K562 (cell line): ENCODE data around the gene TMEM217. TPM values are rescaled to one million over a fixed set of nuclear protein-coding genes. Genes with fewer than 3 reads are reported as not detected.

Source experiments
- BRCA1 ChIP-seq, 2 experiments: fragments of 450-650 bp in 1 of 2; sonication (generic) in 1 of 2; formaldehyde crosslinking in 1 of 2; IDR thresholded peaks; 2 replicates each; pipeline versions ENCODE4 v1.5.0 to v1.6.1; 2017 to 2020; ENCODE audit warnings: mild to moderate bottlenecking in 1 of 2, missing genetic modification reagents in 1 of 2
- CBFA2T3 ChIP-seq: fragments of 450-650 bp; IDR thresholded peaks from 2 replicates; pipeline ENCODE4 v1.6.1; 2017
- CCNT2 ChIP-seq: IDR thresholded peaks from 2 replicates; pipeline ENCODE4 v1.6.1; 2011; ENCODE audit warnings: borderline replicate concordance, low read depth, mild to moderate bottlenecking, moderate library complexity, mixed read lengths, low read length; ENCODE audit not compliant: insufficient read length; ENCODE audit errors: extremely low read depth
- EGR1 ChIP-seq: fragments of 450-650 bp; conservative IDR thresholded peaks from 2 replicates; pipeline ENCODE4 v1.6.1; 2017; ENCODE audit warnings: mild to moderate bottlenecking
- ETV5 ChIP-seq: sonication (generic); formaldehyde crosslinking; IDR thresholded peaks from 2 replicates; pipeline ENCODE4 v1.4.0; 2020; ENCODE audit warnings: low read depth, mild to moderate bottlenecking, missing genetic modification reagents
- FUS ChIP-seq: fragments of 200-400 bp; formaldehyde crosslinking; optimal IDR thresholded peaks from 2 replicates; pipeline ENCODE3; 2017; ENCODE audit warnings: low read depth, low read length
- HCFC1 ChIP-seq: IDR thresholded peaks from 2 replicates; pipeline ENCODE4 v1.6.1; 2012; ENCODE audit warnings: low read depth, low read length, improper control_type of control experiment
- JUN ChIP-seq, 2 experiments: sonication (generic) in 1 of 2; formaldehyde crosslinking in 1 of 2; IDR thresholded peaks; 2 replicates each; pipeline versions ENCODE4 v1.6.1 to v1.8.0; 2012 to 2022; ENCODE audit warnings: borderline replicate concordance in 2 of 2, mild to moderate bottlenecking in 2 of 2, improper control_type of control experiment in 1 of 2, low read depth in 1 of 2, low read length in 1 of 2, missing genetic modification reagents in 1 of 2
- LEF1 ChIP-seq: fragments of 450-650 bp; IDR thresholded peaks from 2 replicates; pipeline ENCODE4 v1.6.1; 2016; ENCODE audit warnings: mild to moderate bottlenecking
- MCM3 ChIP-seq: fragments of 450-650 bp; IDR thresholded peaks from 2 replicates; pipeline ENCODE4 v1.6.1; 2016
- NFIX ChIP-seq: fragments of 250-450 bp; sonication (Bioruptor Pico); IDR thresholded peaks from 2 replicates; pipeline ENCODE4 v1.4.0; 2020; ENCODE audit warnings: low read depth, mild to moderate bottlenecking, moderate library complexity
- NFRKB ChIP-seq: fragments of 450-650 bp; IDR thresholded peaks from 2 replicates; pipeline ENCODE4 v1.6.1; 2016; ENCODE audit warnings: low read depth
- SLC30A9 ChIP-seq: fragments of 250-450 bp; sonication (Bioruptor Pico); IDR thresholded peaks from 2 replicates; pipeline ENCODE4 v1.8.0; 2022; ENCODE audit warnings: mild to moderate bottlenecking, moderate library complexity
- SNRNP70 ChIP-seq: fragments of 200-400 bp; formaldehyde crosslinking; optimal IDR thresholded peaks from 2 replicates; pipeline ENCODE3; 2017; ENCODE audit warnings: low read depth, low read length
- TAL1 ChIP-seq: fragments of 450-650 bp; IDR thresholded peaks from 2 replicates; pipeline ENCODE4 v1.6.1; 2016; ENCODE audit warnings: mild to moderate bottlenecking
- ZBTB17 ChIP-seq: fragments of 450-650 bp; formaldehyde crosslinking; IDR thresholded peaks from 2 replicates; pipeline ENCODE4 v1.4.0; 2020; ENCODE audit warnings: mild to moderate bottlenecking
- ZNF140 ChIP-seq: fragments of 250-450 bp; sonication (Bioruptor Pico); IDR thresholded peaks from 2 replicates; pipeline ENCODE4 v1.8.0; 2021; ENCODE audit warnings: moderate library complexity, mild to moderate bottlenecking, inconsistent platforms
- ZNF184 ChIP-seq: sonication (generic); formaldehyde crosslinking; IDR thresholded peaks from 2 replicates; pipeline ENCODE4 v1.5.0; 2020; ENCODE audit warnings: missing genetic modification reagents
- ZNF217 ChIP-seq: sonication (generic); formaldehyde crosslinking; IDR thresholded peaks from 2 replicates; pipeline ENCODE4 v1.8.0; 2022; ENCODE audit warnings: mild to moderate bottlenecking, missing genetic modification reagents
- ZNF354B ChIP-seq: fragments of 250-450 bp; sonication (Bioruptor Pico); IDR thresholded peaks from 2 replicates; pipeline ENCODE4 v1.4.0; 2020
- ZNF589 ChIP-seq: fragments of 200-800 bp; sonication (Bioruptor generic); IDR thresholded peaks from 2 replicates; pipeline ENCODE4 v1.6.1; 2016; ENCODE audit warnings: low read depth, missing genetic modification characterization, missing compliant biosample characterization
- ZNF76 ChIP-seq: fragments of 250-450 bp; sonication (Bioruptor Pico); IDR thresholded peaks from 2 replicates; pipeline ENCODE4 v1.4.0; 2020; ENCODE audit warnings: mild to moderate bottlenecking, moderate library complexity, borderline replicate concordance
- ZNF77 ChIP-seq: fragments of 250-450 bp; sonication (Bioruptor Pico); IDR thresholded peaks from 2 replicates; pipeline ENCODE4 v1.5.0; 2020
- ZNF79 ChIP-seq: fragments of 250-450 bp; sonication (Bioruptor Pico); IDR thresholded peaks from 2 replicates; pipeline ENCODE4 v1.4.0; 2020; ENCODE audit warnings: low read depth, mild to moderate bottlenecking, moderate library complexity
- ZNF830 ChIP-seq: fragments of 250-450 bp; sonication (Bioruptor Pico); IDR thresholded peaks from 2 replicates; pipeline ENCODE4 v1.5.0; 2021; ENCODE audit warnings: mild to moderate bottlenecking
- polyA plus RNA-seq, 8 experiments: library from polyadenylated mRNA; depleted of rRNA in 4 of 8; stranded (reverse) in 5 of 8; unstranded in 3 of 8; fragments of >200 nt; fragmentation: Nextera tagmentation in 2 of 8; fragmentation: Illumina TruSeq in 1 of 8; extraction: Ambion mirVana in 2 of 8; extraction: Trizol in 1 of 8; gene quantifications; 2 replicates each; pipeline versions ENCODE4 v1.2.1 to v1.2.3, GENCODE V29; 2011 to 2014; ENCODE audit warnings: inconsistent platforms in 1 of 8, missing spikeins in 1 of 8
- total RNA-seq, 7 experiments: library from RNA; depleted of rRNA in 6 of 7; stranded (reverse); fragments of >200 nt in 6 of 7; fragmentation: Illumina TruSeq in 2 of 7; extraction: Trizol in 2 of 7; gene quantifications; 2 replicates each; pipeline versions ENCODE4 v1.2.1 to v1.2.3, GENCODE V29; 2011 to 2021; ENCODE audit warnings: low replicate concordance in 1 of 7
- TF ChIP-seq, protein P1 (sequence below): fragments of 450-650 bp; IDR thresholded peaks from 2 replicates; pipeline ENCODE4 v1.6.1; 2017; ENCODE audit warnings: antibody characterized with exemption
- TF ChIP-seq, protein P2 (sequence below): sonication (generic); formaldehyde crosslinking; IDR thresholded peaks from 2 replicates; pipeline ENCODE4 v1.5.0; 2020; ENCODE audit warnings: missing genetic modification reagents
- TF ChIP-seq, protein P3 (sequence below), 2 experiments: fragments of 450-650 bp in 1 of 2; sonication (generic) in 1 of 2; formaldehyde crosslinking in 1 of 2; IDR thresholded peaks in 1 of 2; conservative IDR thresholded peaks in 1 of 2; 2 replicates each; pipeline versions ENCODE4 v1.6.1 to v1.8.1; 2016 to 2023; ENCODE audit warnings: mild to moderate bottlenecking in 2 of 2, moderate library complexity in 2 of 2, inconsistent platforms in 1 of 2, missing genetic modification reagents in 1 of 2

The TMEM217 gene
- total and polyA plus RNA-seq, 9 of the 15 experiments (the other 6 are each of a cell fraction or from before 2014, with no cell fraction given) = 1.3 to 8.0 (median 1.9) TPM

DNA sequence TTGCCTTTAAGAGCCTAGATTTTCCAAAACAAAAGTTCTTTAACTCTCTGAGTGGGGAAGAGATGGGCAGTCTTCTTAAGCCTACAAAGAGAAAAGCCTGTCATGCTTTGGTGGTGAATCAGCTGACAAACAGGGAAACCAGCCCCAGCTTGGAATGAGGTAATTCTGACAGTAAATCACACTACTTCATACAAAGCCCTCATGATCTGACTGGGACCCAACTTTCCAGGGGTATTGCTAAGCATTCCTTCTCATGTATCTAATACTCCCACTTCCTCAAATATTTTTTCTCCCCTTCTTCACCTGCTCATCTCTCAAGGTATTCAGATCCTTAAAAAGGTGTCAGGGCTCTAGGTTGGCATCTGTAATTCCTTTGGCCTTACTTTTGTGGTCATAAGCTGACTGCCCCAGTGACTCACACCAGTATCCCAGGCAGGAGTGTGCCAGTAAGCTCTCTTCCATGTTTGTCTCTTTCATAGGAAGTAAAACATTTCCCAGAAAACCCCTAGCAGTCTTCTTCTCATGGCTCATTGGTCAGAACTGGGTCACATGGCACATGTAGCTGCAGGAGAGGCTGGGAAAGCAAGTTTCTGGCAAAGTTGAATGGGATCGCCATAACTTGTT is 15.4 kb downstream of the TMEM217 start (continued):
- TF ChIP-seq, protein P1, sequence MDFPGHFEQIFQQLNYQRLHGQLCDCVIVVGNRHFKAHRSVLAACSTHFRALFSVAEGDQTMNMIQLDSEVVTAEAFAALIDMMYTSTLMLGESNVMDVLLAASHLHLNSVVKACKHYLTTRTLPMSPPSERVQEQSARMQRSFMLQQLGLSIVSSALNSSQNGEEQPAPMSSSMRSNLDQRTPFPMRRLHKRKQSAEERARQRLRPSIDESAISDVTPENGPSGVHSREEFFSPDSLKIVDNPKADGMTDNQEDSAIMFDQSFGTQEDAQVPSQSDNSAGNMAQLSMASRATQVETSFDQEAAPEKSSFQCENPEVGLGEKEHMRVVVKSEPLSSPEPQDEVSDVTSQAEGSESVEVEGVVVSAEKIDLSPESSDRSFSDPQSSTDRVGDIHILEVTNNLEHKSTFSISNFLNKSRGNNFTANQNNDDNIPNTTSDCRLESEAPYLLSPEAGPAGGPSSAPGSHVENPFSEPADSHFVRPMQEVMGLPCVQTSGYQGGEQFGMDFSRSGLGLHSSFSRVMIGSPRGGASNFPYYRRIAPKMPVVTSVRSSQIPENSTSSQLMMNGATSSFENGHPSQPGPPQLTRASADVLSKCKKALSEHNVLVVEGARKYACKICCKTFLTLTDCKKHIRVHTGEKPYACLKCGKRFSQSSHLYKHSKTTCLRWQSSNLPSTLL = no peak
- TF ChIP-seq, protein P2, sequence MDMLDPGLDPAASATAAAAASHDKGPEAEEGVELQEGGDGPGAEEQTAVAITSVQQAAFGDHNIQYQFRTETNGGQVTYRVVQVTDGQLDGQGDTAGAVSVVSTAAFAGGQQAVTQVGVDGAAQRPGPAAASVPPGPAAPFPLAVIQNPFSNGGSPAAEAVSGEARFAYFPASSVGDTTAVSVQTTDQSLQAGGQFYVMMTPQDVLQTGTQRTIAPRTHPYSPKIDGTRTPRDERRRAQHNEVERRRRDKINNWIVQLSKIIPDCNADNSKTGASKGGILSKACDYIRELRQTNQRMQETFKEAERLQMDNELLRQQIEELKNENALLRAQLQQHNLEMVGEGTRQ (CRISPR knock-in tag) = peak; percentile 93
- no peak for TF ChIP-seq FUS
- TF ChIP-seq CCNT2 = no peak
- TF ChIP-seq ZNF184 (CRISPR knock-in tag) = no peak
- no peak for TF ChIP-seq ZNF140 (CRISPR knock-in tag)
- no peak for TF ChIP-seq SLC30A9 (CRISPR knock-in tag)
- TF ChIP-seq HCFC1 = no peak
- peak; percentile 61; the same call in 1 of the 2 replicates for TF ChIP-seq ZNF589 (CRISPR knock-in tag)
- no peak for TF ChIP-seq ZNF830 (CRISPR knock-in tag)
- no peak for TF ChIP-seq MCM3
- no peak for TF ChIP-seq ZNF76 (CRISPR knock-in tag)
- peak; percentile 89 for TF ChIP-seq JUN (IDR thresholded peaks at IDR 0.05; ENCODE audit: borderline replicate concordance, low read depth, low read length)
- no peak for TF ChIP-seq JUN (CRISPR knock-in tag; IDR thresholded peaks at IDR 0.05; ENCODE audit: borderline replicate concordance)
- TF ChIP-seq NFIX (CRISPR knock-in tag) = no peak
- no peak for TF ChIP-seq BRCA1 (IDR thresholded peaks at IDR 0.05)
- no peak for TF ChIP-seq BRCA1 (CRISPR knock-in tag; IDR thresholded peaks at IDR 0.05)
- 0 out of 2 replicates have a peak, but pooled peaks have one; percentile 46 for TF ChIP-seq NFRKB
- no peak for TF ChIP-seq ZNF217 (CRISPR knock-in tag)
- TF ChIP-seq CBFA2T3 = no peak
- no peak for TF ChIP-seq SNRNP70
- no peak for TF ChIP-seq ZNF79 (CRISPR knock-in tag)
- no peak; the same call in 1 of the 2 replicates for TF ChIP-seq LEF1
- TF ChIP-seq TAL1 = no peak
- TF ChIP-seq ETV5 (CRISPR knock-in tag) = no peak; the same call in 1 of the 2 replicates
- TF ChIP-seq ZNF77 (CRISPR knock-in tag) = no peak
- TF ChIP-seq, protein P3, sequence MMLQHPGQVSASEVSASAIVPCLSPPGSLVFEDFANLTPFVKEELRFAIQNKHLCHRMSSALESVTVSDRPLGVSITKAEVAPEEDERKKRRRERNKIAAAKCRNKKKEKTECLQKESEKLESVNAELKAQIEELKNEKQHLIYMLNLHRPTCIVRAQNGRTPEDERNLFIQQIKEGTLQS (IDR thresholded peaks at IDR 0.05) = peak; percentile 91
- TF ChIP-seq, protein P3 (CRISPR knock-in tag; conservative IDR thresholded peaks at IDR 0.05) = no peak; the same call in 1 of the 2 replicates
- TF ChIP-seq ZBTB17 (CRISPR knock-in tag) = no peak
- no peak for TF ChIP-seq EGR1
- no peak for TF ChIP-seq ZNF354B
